Inflammatory macrophage treated with lipopolysaccharide for 4 hours (primary cell): ENCODE data around the gene RPL13A.
"Not testable (repeated sequence)": the region's sequence is repeated elsewhere in the genome, so short reads cannot be mapped to it uniquely, and the experiment has no call there.

Source experiments
- DNase-seq: peaks from one replicate; pipeline ENCODE4 v3.0.0-alpha.2; 2020

RPL13A gene

GRCh38 chr19:49487277-49488045 is at the start of gene RPL13A:
Gene RPL13A, plus strand, starts transcription at chr19:49487608. Its CDS starts 22 bp downstream, at chr19:49487630.
- DNase-seq, result peak; percentile 100

GRCh38 chr19:49438261-49438660 is 49.1 kb upstream of the RPL13A start:
- no peak for DNase-seq

DNA sequence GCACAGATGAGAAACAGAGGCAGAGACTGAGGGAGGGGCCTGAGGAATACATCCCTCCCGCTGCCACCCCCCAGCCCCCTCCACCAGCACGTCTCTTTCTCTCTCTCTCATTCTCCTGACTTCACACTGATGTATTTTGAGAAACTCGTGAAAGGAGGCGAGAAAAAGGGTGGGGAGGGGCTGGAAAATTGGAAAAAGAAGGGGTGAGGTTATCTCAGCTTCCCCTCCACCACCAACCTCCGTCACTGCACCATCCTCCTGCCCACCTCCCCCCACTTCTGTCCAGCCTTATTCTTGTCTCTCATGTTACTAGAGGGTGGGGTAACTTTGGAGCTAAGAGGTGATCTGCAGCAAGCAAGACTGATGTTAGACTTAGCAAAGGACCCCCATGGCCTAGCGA is 47.6 kb upstream of the RPL13A start:
- no peak for DNase-seq

DNA sequence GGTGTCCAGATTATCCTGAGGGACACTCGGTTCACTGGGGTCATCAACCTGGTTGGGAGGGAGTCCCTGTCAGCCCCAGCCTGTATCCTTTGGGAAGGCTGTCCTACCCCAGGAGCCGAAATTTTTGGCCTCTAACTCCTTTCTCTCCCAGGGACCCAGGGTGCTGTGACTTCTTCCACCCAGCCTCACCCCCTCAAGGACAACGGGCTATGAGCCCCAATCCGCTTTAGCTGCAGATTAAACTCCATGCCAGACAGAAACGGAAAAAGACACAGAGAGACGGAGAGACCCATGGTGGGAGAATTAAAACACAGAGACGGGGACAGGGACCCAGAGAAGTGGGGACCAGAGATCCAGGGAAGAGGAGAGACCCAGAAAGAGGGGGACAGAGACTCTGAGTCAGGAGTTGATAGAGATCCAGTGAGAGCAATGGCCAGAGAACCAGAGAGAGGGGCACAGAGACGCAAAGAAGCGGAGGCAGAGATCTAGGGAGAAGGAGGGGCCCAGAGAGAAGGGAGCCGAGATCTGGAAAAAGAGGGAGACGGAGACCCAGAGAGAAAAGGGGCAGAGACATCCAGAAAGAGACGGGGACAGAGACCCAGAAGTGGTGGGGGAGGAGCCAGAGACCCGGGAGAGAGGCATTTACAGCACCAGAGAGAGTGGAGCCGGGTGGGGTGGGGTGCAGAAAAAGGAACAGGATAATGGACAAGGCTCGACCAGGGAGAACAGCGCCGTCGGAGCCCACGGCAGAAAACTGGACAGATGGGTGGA is 46.8 kb upstream of the RPL13A start:
- no peak for DNase-seq

DNA sequence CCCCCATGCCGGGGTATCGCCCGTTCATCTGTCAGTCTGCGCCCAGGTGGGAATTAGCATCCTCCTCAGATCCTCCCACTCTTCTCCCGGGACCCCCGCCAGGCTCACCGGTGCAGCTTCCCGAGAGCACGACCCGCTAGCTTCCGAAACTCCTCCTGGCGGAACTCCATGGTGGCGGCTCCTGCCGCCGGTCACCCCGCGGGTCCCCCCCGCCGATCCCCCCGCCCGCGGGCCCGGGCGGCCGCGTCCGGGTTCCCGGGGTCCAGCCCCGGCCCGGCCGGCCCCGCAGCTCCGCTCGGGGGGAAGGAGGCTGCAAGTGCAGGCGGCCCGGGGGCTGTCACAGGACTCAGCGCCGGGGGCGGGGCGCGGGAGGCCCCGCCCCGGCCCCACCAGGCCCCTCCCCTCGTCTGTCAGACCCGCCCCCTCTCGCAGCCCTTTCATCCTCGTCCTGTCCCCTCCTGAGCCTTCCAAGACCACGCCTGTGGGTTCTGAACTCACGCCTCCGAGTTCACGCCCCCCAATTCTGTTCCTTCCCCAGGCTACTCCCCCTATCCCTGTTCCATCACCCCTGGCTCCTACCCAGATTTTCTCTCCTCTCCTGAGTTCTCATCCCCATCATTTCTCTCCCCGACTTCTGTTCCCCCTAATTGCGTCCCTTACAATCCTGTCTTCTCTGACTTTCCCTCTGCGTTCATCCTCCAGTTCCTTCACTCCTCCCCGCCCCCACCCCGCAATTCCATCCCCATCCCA is 46.0 kb upstream of the RPL13A start, which contains the start of gene SLC17A7:
Gene SLC17A7 (minus strand): TSS at position 318 of the 750 bp plus-strand sequence. CDS start 148 bp downstream, at position 170.
- peak; percentile 24 for DNase-seq

GRCh38 chr19:49441960-49442350 is 45.5 kb upstream of the RPL13A start:
- no peak for DNase-seq

DNA sequence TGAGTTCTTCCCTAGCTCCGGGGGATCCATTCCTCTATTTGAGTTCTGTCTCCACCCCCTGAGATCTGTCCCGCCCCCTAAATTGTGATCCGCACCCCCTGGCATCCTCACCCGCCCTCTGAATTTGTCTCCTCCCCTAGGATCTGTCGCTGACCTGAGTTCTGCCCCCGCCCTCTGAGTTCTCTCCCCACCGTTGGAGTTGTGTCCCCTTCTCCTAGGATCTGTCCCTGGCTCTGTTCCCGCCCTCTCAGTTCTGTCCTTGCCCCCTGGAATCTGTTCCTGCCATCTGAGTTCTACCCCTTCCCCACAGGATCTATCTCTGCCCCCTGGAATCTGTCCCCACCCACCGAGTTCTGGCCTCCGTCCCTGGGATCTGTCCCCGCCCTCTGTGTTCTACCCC is 45.1 kb upstream of the RPL13A start:
- DNase-seq, result no peak

DNA sequence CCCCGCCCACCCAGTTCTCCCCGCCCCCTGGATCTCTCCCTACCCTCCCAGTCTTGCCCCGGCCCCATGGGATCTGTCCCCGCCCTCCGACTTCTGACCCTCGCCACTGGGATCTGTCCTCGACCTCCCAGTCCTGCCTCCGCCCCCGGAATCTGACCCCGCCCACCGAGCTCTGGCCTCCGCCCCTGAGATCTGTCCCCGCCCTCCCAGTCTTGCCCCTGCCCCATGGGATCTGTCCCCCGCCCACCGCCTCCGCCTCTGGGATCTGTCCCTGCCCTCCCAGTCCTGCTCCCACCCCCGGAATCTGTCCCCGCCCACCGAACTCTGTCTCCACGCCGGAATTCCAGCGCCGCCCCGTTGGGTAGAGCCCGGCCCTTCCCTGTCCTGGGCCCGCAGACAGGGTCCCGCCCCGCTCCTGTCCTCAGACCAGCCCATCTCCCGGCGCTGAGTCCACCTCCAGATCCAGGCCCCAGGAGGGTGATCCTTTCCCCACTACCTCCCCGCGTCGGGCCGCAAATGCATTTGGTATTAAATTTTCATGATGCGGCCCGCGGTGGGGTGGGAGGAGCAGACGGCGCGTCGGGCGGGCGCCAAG is 44.5 kb upstream of the RPL13A start:
- DNase-seq, result peak; percentile 56

DNA sequence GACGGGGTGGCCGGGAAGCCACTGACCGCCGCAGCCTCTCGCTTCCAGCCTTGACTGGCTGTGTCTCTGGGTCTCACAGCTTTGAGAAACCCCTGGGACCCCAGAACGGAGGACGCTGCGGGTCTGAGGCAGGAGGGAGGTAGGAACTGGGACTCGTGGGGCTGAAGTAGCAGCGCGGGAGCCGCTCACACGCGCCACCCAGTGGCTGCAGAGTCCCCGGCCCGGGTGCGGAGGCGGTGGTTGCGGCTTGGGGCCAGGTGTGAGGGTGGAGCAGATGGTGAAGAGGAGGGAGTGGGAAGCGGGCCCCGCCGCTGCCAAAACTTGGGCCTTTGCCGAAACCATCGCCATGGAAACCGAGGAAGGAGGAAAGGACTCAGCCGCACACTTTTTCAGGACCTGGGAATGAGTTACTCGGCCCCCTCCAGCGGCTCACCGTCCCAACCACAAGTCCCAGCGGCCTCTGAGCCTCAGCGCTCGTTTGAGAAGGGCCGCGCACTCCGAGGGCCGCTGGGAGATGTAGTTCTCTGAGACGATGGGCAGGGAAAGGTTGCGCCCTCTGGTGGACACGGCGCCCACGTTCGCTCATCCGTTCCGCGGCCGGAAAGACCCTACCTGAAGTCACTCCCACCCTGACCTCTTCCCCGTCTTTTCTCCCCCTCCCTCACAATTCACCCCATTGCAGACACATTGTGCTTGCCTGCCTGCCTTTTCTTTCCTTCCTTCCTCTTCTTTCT is 43.9 kb upstream of the RPL13A start:
- DNase-seq, result peak; percentile 95

DNA sequence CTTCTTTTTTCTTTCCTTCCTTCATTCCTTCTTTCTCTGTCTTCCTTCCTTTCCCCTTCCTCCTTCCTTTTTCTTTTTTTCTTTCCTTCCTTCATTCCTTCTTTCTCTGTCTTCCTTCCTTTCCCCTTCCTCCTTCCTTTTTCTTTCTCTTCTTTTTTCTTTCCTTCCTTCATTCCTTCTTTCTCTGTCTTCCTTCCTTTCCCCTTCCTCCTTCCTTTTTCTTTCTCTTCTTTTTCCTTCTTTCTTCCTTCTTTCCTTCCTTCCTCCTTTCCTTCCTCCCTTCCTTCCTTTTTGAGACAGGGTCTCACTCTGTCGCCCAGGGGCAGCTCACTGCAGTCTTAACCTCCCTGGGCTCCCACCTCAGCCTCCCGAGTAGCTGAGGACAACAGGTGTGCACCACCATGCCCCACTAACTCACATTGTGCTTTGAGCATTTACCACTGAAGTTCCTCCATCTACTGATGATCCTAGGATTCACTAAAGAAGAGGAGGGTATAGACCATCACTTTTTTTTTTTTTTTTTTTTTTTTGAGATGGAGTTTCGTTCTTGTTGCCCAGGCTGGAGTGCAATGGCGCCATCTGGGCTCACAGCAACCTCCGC is 43.2 kb upstream of the RPL13A start:
- not testable (repeated sequence) for DNase-seq

DNA sequence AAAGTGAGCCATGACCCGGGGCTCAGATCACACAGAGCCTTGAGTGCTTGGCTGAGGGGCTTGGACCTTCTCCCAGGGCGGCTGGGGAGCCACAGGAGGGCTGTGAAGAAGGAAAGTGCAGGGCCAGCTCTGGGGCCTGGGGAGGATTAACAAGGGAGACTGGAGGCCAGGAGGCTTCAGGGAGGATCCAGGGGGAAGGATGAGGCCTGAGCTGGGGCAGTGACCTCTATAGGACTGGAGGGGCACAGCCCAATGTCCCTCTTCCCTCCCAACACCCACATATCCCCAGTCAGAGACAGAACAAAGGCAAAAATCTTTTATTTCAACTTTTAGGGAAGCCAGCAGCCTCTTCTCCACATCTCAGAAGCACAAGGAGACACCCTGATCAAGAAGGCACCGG is 41.4 kb upstream of the RPL13A start:
- DNase-seq, result no peak

DNA sequence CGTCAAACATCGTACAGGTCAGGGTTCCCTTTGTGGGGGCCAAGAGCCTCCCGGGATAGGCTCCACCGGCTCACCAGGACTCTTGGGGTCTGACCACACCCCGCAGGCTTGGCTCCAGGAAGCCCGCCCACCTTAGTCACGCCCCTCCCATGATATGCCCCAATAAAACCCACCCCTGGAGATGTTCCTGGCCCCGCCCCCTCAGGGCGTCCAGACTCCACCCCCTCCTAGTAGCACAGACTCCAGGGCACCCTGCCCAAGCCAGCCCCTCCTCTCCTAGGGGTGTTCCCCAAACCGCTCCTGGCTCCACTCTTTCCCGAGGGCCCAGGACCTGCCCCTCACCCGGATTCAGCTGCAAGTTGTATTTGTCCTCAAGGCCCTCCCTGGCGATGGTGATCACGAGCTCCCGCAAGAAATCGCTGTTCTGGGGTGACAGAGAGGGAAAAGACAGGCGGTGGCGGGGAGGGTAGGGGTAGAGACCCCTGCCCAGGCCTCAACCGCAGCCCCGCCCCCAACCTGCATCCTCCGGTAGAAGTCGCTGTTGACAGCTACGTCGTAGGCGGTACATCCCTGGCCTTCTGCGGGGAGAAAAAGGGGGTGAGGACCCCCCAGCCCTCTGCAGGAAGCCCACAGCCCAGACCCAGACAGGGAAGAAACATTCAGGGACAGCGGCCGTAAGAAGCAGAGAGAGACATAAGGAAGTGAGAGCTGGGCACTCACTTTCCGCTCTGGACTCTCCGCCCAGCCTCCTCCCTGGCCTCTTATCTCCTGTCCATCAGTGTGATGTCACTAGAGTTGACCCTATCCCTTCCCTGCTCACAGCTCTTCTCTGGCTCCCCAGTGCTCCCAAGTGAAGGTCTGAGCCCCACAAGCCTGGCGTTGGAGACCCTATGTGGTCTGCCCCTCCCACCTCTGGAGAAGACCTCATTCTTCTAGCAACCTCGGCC is 39.6 kb upstream of the RPL13A start:
- no peak for DNase-seq

DNA sequence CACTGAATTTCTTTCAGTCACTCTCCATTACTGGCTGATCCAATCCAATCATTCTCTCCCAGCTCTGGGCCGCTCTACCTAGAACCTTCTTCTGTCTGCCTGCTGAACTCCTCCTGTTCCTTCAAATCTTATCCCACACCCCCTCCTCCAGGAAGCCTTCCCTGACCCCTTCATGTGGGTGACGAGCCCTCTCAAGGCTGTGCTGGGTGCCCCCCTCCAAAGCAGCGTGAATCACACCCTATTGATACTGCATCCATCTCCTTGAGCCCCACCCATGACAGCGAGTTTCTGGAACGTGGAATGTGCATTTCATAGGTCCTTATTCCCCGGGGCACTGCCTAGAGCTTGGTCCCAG is 39.0 kb upstream of the RPL13A start:
- DNase-seq, result no peak

DNA sequence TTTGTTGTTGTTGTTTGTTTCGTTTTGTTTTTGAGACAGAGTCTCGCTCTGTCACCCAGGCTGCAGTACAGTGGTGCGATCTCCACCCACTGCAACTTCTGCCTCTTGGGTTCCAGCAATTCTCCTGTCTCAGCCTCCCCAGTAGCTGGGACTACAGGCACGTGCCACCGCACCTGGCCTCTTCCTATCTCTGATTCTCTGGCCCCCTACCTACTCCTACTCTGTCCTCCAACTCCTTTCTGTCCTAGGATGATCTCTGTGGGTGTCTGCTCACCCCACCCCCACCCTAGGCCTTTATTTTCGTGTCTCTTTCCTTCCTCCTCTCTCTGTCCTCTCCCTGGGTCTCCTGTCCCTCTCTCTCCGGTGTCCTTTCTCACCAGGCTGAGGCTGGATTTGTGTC is 37.0 kb upstream of the RPL13A start:
- DNase-seq, result no peak

- peak; percentile 99 for DNase-seq
These were observed 35.8 kb upstream of the RPL13A start, which contains the start of gene PIH1D1 for GRCh38 chr19:49451430-49452181. Gene PIH1D1, minus strand, starts transcription at chr19:49451814. Its CDS starts 240 bp downstream, at chr19:49451574.

- DNase-seq, result peak; percentile 99
These were observed 34.2 kb upstream of the RPL13A start, which contains the start of gene ALDH16A1 for GRCh38 chr19:49453013-49453756. Gene ALDH16A1, plus strand, starts transcription at chr19:49453225. Its CDS starts 107 bp downstream, at chr19:49453332.

GRCh38 chr19:49453757-49454240 is 33.6 kb upstream of the RPL13A start:
- DNase-seq, result no peak

DNA sequence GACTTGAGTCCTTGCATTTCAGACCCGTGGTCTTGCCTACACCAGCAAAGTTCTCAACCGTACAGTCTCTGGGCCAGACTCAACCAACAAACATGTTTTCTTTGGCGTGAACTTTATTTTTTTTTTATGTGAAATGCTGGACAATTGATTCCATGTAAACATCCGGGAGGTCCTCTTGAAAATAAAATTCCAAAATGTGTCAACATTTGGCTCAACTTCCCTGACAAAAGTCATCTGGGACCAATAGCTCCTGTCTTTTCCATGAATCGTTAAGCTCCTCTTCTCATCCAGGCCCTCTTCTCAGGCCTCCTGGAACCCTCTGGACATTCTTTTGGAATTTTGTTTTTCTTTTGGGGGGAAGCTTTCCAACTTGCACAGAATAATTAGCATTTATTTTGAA is 31.6 kb upstream of the RPL13A start:
- no peak for DNase-seq

DNA sequence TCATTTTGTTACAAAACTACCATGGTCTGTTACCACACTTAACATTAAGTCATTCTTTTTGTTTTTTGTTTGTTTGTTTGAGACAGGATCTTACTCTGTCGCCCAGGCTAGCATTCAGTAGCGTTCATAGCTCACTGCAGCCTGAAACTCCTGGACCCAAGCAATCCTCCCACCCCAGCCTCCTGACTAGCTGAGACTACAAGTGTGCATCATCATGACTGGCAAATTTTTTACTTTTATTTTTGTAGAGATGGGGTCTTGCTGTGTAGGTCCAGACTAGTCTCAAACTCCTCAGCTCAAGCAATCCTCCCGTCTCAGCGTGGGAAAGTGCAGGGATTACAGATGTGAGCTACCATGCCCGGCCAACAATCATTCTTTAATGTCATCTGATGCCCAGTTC is 31.1 kb upstream of the RPL13A start:
- peak; percentile 47 for DNase-seq
